Measurements from ENCODE around the gene FDPS.

FDPS gene

GRCh38 chr1:155308493-155309422 lies at the start of gene FDPS:
FDPS (plus strand) TSS chr1:155308866; CDS start chr1:155309790, 924 bp downstream.
- DNase-seq (ENCODE audit: insufficient read length, low spot score) (peak; percentile 95), FAIRE-seq (peak; percentile 85)

DNA sequence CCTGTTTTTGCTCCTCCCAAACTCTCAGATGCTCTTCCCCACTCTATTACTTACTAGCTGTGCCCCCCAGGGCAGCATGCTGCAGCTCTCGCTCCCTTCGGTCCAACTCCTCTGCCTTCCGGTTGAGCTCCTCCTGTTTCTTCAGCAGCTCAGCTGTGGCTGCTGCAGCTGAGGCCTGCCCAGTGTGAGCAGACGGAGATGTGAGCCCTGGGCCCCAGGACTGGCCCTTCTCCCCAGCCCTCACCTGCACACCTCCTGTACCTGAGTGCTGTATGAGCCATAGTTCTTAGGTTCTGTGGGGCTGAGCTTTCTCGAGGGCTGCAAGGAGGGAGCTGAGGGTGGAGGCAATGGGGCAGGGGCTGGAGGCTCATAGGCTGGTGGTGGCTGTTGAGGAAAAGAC lies 48.4 kb upstream of the FDPS start:
- FAIRE-seq (no peak), DNase-seq (ENCODE audit: insufficient read length, low spot score) (no peak)

DNA sequence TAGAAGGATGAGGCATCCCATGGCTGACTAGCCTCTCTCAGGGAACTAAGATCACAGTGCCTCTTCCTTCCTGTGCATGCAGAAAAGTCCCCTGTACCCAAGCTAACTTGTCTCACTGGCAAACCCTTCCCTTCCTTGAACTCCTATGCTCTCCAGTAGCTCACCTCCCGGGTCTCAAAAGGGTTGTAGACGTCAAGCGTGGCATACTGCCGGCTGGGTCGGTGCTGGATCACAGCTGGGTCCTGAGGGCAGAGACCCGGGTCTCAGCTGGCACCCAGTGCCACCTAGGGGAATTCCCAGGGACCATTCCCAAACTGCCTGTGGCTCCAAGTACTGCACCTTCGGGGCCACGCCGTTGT lies 47.2 kb upstream of the FDPS start:
- no peak for FAIRE-seq

GRCh38 chr1:155261852-155262673 lies 46.6 kb upstream of the FDPS start, which contains the start of gene SCAMP3:
SCAMP3 (minus strand) TSS chr1:155262360; CDS start chr1:155262151, 209 bp downstream.
- DNase-seq (ENCODE audit: insufficient read length, low spot score) (peak; percentile 95), FAIRE-seq (no peak)

More for the DNA sequence above, 47.2 kb upstream of the FDPS start:
- DNase-seq (ENCODE audit: insufficient read length, low spot score) = no peak

DNA sequence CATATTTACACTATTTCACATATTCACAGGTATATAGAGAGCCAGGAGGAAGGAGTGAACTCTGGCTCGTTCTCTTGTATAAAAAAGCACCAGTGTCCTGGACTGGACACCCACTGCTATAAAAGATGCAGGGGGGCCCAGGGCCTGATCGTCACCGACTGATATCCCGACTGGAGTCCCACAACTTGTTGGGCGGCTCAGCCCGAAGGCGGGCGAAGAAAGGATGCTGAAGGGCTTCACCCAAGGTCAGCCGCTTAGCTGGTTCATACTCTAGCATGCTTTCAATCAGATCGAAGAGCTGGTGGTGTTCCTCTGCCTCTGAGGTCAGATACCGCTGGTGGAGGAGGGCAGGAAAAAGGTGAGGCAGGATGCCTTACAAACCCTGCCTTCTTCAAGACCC lies 45.6 kb upstream of the FDPS start:
- FAIRE-seq (no peak), DNase-seq (ENCODE audit: insufficient read length, low spot score) (no peak)

- FAIRE-seq = no peak
These were observed 42.1 kb upstream of the FDPS start for GRCh38 chr1:155266553-155266952.

DNA sequence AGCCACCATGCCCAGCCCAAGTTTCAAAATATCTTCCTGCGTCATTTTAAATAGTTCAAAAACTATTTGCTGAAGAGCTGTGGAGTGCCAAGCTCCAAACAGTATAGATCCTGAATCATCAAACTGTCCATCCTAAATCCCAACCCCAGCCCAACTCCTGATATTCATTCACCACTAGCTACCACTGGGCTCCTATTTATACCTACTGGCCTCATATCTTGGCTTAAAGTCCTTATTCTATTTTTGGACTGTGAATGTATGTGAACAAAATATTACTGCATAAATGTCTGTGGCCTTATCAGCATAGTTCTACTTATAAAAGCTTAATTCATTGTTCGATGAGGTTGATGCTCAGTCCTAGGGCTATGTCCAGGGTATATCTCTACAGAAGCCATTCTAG lies 41.3 kb upstream of the FDPS start:
- DNase-seq (ENCODE audit: insufficient read length, low spot score) = no peak
- FAIRE-seq = no peak

More at GRCh38 chr1:155266553-155266952, 42.1 kb upstream of the FDPS start:
- DNase-seq (ENCODE audit: insufficient read length, low spot score) = no peak

DNA sequence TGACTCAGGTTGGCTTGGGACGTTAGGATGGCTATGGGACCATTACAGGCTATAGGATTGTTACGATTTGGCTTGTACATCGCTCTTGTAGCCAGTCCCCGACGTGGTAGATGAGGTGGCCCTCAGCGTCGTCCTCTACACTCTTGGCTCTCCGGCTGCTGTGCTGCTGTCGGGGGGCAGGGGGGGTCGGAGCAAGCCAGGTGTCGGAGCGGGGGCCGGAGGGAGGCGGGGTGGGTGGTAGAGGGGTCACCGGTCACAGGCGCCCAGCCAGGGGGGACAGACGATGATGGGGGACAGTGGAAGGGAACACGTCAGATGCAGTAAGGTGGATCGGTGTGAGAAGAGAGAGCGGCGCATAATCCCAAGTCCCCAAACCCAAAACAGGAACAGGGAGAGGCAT lies 40.0 kb upstream of the FDPS start:
- DNase-seq (ENCODE audit: insufficient read length, low spot score) = no peak
- no peak for FAIRE-seq

DNA sequence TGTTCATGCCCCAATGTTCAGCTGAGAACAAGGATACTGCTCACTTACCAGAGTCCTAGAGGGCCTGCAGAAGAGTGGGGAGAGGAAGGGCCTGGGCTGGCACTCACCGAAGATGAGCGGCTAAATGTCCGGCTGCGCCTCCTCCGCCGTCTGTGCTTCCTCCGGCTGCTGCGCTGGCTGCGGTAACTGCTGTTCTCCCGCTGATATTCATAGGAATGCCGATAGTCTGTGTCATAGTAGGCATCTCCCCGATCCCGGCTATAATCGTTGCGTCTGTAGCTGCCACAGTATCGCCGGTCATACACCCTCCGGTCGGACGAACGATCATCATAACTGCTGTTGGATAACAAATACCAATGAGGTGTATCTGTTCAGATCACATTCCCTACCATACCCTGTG lies 39.3 kb upstream of the FDPS start:
- DNase-seq (ENCODE audit: insufficient read length, low spot score) (no peak), FAIRE-seq (no peak)

DNA sequence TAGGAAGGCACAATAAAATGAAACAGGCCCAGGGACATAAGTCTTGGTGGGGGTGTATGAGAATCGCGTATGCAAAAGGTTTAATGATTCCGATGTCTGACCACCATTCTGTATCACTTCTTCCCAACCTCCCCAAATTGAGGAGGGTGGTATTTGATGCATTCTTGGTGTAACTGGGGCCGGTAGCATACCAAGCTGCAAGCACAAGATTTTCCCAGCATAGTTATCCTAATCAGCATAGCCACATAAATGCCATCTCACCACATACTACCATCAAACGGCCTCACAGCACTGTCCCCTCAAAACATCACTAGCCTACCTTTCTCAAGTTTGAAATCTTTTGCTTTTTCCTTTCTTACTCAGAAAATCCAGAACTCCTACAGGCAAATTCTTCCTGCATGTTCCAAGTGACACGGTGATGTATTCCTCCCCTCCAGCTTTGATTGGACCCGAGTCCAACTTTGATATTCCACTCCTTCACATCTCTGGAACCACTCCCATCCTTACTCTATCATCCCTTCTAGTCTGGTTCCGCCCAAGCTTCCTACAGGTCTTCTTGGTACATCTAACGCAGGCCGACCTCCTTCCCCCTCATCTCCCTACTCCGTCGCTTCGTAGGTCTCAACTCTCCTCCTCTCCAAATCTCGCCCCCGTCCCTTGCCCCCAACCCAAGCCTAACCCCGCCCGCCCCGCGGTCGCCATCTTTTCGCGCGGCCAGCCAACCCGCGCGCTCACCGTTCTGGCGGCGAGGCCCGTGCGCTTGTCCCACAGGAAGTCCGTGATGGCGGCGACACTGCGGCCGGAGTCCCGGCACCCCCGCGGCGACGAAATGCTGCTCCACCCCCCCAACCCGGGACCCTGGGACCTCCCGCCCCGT lies 36.0 kb upstream of the FDPS start:
- FAIRE-seq (no peak), DNase-seq (ENCODE audit: insufficient read length, low spot score) (peak; percentile 36)

DNA sequence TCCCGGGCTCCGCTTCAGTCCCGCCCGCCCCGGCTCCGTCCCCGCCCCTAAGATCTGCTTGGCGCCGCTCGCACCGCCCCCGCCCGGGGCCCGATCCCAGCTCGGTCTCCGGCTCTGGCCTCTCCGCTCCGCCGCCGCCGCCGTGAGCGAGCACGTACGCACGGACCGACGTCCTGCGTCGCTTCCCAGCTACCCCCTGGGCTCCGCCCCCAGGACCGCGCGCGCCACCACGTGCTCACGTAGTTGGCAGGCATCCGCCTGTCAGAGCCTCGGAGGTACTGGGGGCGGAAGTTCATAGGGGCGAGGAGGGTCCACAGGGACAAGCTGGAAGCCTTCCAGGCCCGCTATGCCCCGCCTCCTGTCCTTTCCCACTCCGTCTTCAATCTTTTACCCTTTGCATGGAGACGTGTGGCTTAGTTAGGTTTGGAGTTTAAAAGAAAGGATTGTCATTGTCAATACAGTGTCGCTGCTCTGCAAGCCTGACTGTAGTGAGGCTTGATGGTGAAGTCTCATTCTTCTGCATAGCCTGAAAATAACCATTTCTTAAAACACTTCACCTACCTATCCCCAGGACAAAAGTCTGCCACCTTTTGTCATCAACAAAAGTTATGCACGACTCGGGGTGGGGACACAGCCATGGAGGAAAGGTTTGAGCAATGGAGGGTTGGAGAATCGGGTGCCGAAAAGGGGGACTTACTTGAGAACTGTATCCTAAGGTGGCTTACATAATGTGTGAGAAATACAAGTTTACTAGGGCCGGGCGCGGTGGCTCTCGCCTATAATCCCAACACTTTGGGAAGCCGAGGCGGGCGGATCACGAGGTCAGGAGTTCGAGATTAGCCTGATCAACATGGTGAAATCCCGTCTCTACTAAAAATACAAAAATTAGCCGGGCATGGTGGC lies 35.1 kb upstream of the FDPS start, which contains the start of gene CLK2:
TSS of gene CLK2 (minus strand) at position 162 of the 903 bp plus-strand sequence. CDS start 2,527 bp downstream, outside the sequence.
- peak; percentile 93 for DNase-seq (ENCODE audit: insufficient read length, low spot score)
- peak; percentile 72 for FAIRE-seq

DNA sequence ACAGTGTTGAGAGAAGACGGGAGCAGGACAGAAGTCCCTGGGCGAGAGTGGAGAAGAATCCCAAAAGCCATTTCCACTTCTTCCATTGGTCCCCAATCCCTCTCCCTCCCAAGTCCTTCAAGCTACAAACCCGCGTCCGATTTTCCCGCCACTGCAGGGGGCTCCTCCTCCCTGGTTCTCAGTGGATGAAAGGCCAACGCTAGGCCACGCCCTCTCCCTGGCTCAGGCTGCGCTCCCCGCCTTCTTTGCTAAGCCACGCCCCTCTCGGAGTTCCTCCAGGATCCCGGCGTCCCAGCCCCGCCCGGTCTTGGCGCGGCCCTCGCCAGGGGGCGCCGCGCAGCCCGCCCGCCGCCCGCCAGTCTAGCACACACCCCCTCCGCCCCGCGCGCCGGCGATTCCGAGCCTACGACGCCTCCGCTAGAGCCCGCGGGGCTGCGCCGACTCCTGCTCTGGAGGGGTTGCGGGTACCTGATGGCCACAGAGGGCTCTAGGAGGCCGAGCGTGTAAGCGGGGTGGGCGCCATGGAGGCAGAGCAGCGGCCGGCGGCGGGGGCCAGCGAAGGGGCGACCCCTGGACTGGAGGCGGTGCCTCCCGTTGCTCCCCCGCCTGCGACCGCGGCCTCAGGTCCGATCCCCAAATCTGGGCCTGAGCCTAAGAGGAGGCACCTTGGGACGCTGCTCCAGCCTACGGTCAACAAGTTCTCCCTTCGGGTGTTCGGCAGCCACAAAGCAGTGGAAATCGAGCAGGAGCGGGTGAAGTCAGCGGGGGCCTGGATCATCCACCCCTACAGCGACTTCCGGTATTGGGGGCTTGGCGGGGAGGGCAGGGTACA lies 31.4 kb upstream of the FDPS start, which contains the start of gene HCN3:
TSS of gene HCN3 (plus strand) at position 394 of the 832 bp plus-strand sequence. CDS start at position 522, 128 bp downstream.
- FAIRE-seq (no peak), DNase-seq (ENCODE audit: insufficient read length, low spot score) (peak; percentile 92)

GRCh38 chr1:155277902-155278688 lies 30.6 kb upstream of the FDPS start:
- DNase-seq (ENCODE audit: insufficient read length, low spot score) = peak; percentile 41

GRCh38 chr1:155278689-155279160 lies 29.9 kb upstream of the FDPS start:
- DNase-seq (ENCODE audit: insufficient read length, low spot score) (no peak), FAIRE-seq (no peak)

More at GRCh38 chr1:155277902-155278688, 30.6 kb upstream of the FDPS start:
- FAIRE-seq = no peak

GRCh38 chr1:155279268-155279667 lies 29.4 kb upstream of the FDPS start:
- DNase-seq (ENCODE audit: insufficient read length, low spot score) (no peak), FAIRE-seq (no peak)

- FAIRE-seq = no peak
- DNase-seq (ENCODE audit: insufficient read length, low spot score) = no peak
These were observed 26.1 kb upstream of the FDPS start for GRCh38 chr1:155282488-155283091.

DNA sequence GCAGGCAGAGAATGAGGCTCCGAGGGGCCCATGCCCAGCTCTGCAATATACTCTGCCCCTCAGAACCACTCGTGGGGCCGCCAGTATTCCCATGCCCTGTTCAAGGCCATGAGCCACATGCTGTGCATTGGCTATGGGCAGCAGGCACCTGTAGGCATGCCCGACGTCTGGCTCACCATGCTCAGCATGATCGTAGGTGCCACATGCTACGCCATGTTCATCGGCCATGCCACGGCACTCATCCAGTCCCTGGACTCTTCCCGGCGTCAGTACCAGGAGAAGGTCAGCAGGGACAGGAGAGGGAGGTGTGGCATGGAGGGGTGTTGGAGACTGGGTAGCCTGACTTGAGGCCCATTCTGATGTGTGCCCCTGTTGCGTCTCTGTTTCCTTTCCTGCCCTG lies 24.2 kb upstream of the FDPS start:
- no peak for FAIRE-seq
- no peak for DNase-seq (ENCODE audit: insufficient read length, low spot score)

Data from HTR-8/SVneo (cell line).